NCI-H345 (cell line): ENCODE data around the gene MTMR12.
"Not testable (repeated sequence)": the region's sequence is repeated elsewhere in the genome, so short reads cannot be mapped to it uniquely, and the experiment has no call there.

Source experiments
- DNase-seq: peaks from one replicate; lab custom pipeline; 2025; lab: John Stamatoyannopoulos, UW

MTMR12 gene

GRCh38 chr5:32297181-32298058, 15.3 kb downstream of the MTMR12 start:
- DNase-seq: no peak

- not testable (repeated sequence) for DNase-seq
Measured at GRCh38 chr5:32295966-32296772, 16.6 kb downstream of the MTMR12 start.

GRCh38 chr5:32291591-32291990, 21.1 kb downstream of the MTMR12 start:
- no peak for DNase-seq

- no peak for DNase-seq
Measured at GRCh38 chr5:32290922-32291321, 21.8 kb downstream of the MTMR12 start.

GRCh38 chr5:32290501-32290900, 22.2 kb downstream of the MTMR12 start:
- not testable (repeated sequence) for DNase-seq

- DNase-seq: not testable (repeated sequence)
Measured at GRCh38 chr5:32289986-32290385, 22.8 kb downstream of the MTMR12 start.

- DNase-seq: not testable (repeated sequence)
Measured at GRCh38 chr5:32288135-32288534, 24.6 kb downstream of the MTMR12 start.

GRCh38 chr5:32287525-32287924, 25.2 kb downstream of the MTMR12 start:
- not testable (repeated sequence) for DNase-seq

- no peak for DNase-seq
Measured at GRCh38 chr5:32285510-32286138, 27.1 kb downstream of the MTMR12 start.

- DNase-seq: no peak
Measured at GRCh38 chr5:32283539-32284377, 29.0 kb downstream of the MTMR12 start.

- DNase-seq: no peak
Measured at GRCh38 chr5:32283061-32283460, 29.7 kb downstream of the MTMR12 start.

- DNase-seq: no peak
Measured at GRCh38 chr5:32282633-32283032, 30.1 kb downstream of the MTMR12 start.

- peak; percentile 10 for DNase-seq
Measured at GRCh38 chr5:32281378-32282133, 31.2 kb downstream of the MTMR12 start.

- no peak for DNase-seq
Measured at GRCh38 chr5:32280656-32281081, 32.1 kb downstream of the MTMR12 start.

- DNase-seq: no peak
Measured at GRCh38 chr5:32279786-32280185, 33.0 kb downstream of the MTMR12 start.

- no peak for DNase-seq
Measured at GRCh38 chr5:32279223-32279622, 33.5 kb downstream of the MTMR12 start.

GRCh38 chr5:32278406-32278805, 34.3 kb downstream of the MTMR12 start:
- no peak for DNase-seq

- DNase-seq: no peak
Measured at GRCh38 chr5:32277798-32278197, 34.9 kb downstream of the MTMR12 start.

GRCh38 chr5:32276173-32276853, 36.4 kb downstream of the MTMR12 start:
- peak; percentile 27 for DNase-seq

- DNase-seq: no peak
Measured at GRCh38 chr5:32275396-32275741, 37.4 kb downstream of the MTMR12 start.
